ENCODE data around the gene NRG3. TPM values are rescaled to one million over a fixed set of nuclear protein-coding genes. Genes with fewer than 3 reads are reported as not detected.

Gene NRG3
- total RNA-seq, 2 experiments from 2014 or later: not detected

DNA sequence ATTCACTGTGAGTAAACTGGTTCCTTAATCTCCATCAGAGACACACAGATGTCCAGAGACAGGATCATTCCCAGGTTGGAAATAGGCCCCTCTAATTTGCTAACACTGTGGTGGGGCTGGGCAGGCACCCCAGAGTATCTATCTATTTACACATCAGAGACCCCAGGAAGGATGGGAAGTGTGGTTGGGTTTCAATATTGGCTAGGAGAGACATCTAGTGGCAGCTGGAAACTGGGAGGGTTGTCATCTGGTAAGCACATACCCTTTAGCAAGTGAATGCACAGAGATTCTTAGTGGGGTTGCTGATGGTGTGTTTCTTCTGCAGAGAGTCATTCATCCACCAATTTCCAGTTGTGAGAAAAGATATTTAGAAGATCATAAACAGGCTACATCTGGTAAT, 36.0 kb upstream of the NRG3 start:
- H3K9me3 Mint-ChIP-seq: no peaks in the 10 kb centered on the region
- no peaks in the 10 kb centered on the region for H3K9me3 ChIP-seq (ENCODE audit: control insufficient read depth in 1 of 2, insufficient read depth in 1 of 2, low read length in 2 of 2)
- intact Hi-C loops (cut with DNase I, micrococcal nuclease): no loop called here
- ChIA-PET POLR2A (no interaction called here), CTCF (no interaction called here)
- no peaks in the 10 kb centered on the region for H3K4me1 ChIP-seq (ENCODE audit: insufficient read depth, low read length)
- no peak overlapping the region for H3K27ac ChIP-seq (ENCODE audit: low read depth in 1 of 2, low read length in 2 of 2)
- no peaks in the 10 kb centered on the region for H3K4me1 Mint-ChIP-seq (ENCODE audit: low read depth)
- no peak overlapping the region for H3K4me3 ChIP-seq (ENCODE audit: low read length)
- ATAC-seq (ENCODE audit: poor library complexity) (no peak), DNase-seq (peak in 1 of 14 experiments; percentile 2)
- no peaks in the 10 kb centered on the region for H3K36me3 Mint-ChIP-seq (ENCODE audit: low read depth)
- H3K27me3 Mint-ChIP-seq: peaks cover 3% of the 10 kb centered on the region
- no peak for TF ChIP-seq CTCF (IDR thresholded peaks at IDR 0.05)
- no peaks in the 10 kb centered on the region for H3K36me3 ChIP-seq (ENCODE audit: insufficient read depth, low read length)
- no peak overlapping the region for H3K4me3 Mint-ChIP-seq
- no peak overlapping the region for H3K27ac Mint-ChIP-seq
- H3K27me3 ChIP-seq (ENCODE audit: control insufficient read depth in 1 of 2, insufficient read depth in 2 of 2, low read length in 2 of 2): no peaks in the 10 kb centered on the region

DNA sequence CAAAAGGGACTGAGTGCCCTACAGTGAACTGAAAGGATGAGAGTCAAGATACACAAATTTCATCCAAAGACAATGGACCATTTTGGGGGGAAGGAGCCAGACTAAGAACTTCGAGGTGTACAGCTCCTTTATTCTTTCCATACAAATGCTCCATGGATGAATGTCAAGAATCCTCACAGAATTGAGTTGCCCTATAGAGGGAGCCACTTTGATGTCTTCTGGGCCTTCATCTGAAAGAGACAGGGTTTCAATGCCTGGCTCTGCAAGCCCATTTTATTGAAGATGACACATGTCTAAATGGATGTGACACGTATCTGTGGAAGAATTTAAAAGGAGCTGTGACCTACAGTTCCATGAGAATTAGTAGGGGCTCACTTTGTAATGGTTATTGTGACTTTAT, 32.0 kb upstream of the NRG3 start:
- Histone ChIP-seq H3K4me3 (ENCODE audit: low read length) (no peak overlapping the region), H3K4me1 (ENCODE audit: insufficient read depth, low read length) (no peaks in the 10 kb centered on the region), H3K9me3 (ENCODE audit: control insufficient read depth in 1 of 2, insufficient read depth in 1 of 2, low read length in 2 of 2) (no peaks in the 10 kb centered on the region), H3K27me3 (ENCODE audit: control insufficient read depth in 1 of 2, insufficient read depth in 2 of 2, low read length in 2 of 2) (no peaks in the 10 kb centered on the region), H3K27ac (ENCODE audit: low read depth in 1 of 2, low read length in 2 of 2) (no peak overlapping the region), H3K36me3 (ENCODE audit: insufficient read depth, low read length) (no peaks in the 10 kb centered on the region)
- ChIA-PET CTCF (no interaction called here), POLR2A (no interaction called here)
- Mint-ChIP-seq H3K4me1 (ENCODE audit: low read depth) (no peaks in the 10 kb centered on the region), H3K27ac (no peak overlapping the region), H3K4me3 (no peak overlapping the region), H3K9me3 (no peaks in the 10 kb centered on the region), H3K36me3 (ENCODE audit: low read depth) (no peaks in the 10 kb centered on the region), H3K27me3 (peaks cover 3% of the 10 kb centered on the region)
- intact Hi-C loops (cut with DNase I, micrococcal nuclease): no loop called here
- TF ChIP-seq CTCF (IDR thresholded peaks at IDR 0.05): no peak
- no peak for DNase-seq
- ATAC-seq (ENCODE audit: poor library complexity): no peak

GRCh38 chr10:81847675-81848074, 27.3 kb upstream of the NRG3 start:
- no peak for TF ChIP-seq CTCF (IDR thresholded peaks at IDR 0.05)
- H3K27me3 Mint-ChIP-seq: no peaks in the 10 kb centered on the region
- DNase-seq: no peak
- no peaks in the 10 kb centered on the region for H3K27me3 ChIP-seq (ENCODE audit: control insufficient read depth in 1 of 2, insufficient read depth in 2 of 2, low read length in 2 of 2)
- intact Hi-C loops (cut with DNase I, micrococcal nuclease): no loop called here
- H3K9me3 ChIP-seq (ENCODE audit: control insufficient read depth in 1 of 2, insufficient read depth in 1 of 2, low read length in 2 of 2): no peaks in the 10 kb centered on the region
- no peak for ATAC-seq (ENCODE audit: poor library complexity)
- POLR2A ChIA-PET: no interaction called here
- CTCF ChIA-PET: no interaction called here
- H3K4me1 ChIP-seq (ENCODE audit: insufficient read depth, low read length): no peaks in the 10 kb centered on the region
- H3K4me3 Mint-ChIP-seq: no peak overlapping the region
- no peak overlapping the region for H3K27ac Mint-ChIP-seq
- H3K9me3 Mint-ChIP-seq: no peaks in the 10 kb centered on the region
- H3K4me1 Mint-ChIP-seq (ENCODE audit: low read depth): no peaks in the 10 kb centered on the region
- H3K36me3 Mint-ChIP-seq (ENCODE audit: low read depth): no peaks in the 10 kb centered on the region
- H3K27ac ChIP-seq (ENCODE audit: low read depth in 1 of 2, low read length in 2 of 2): no peak overlapping the region
- no peaks in the 10 kb centered on the region for H3K36me3 ChIP-seq (ENCODE audit: insufficient read depth, low read length)
- H3K4me3 ChIP-seq (ENCODE audit: low read length): no peak overlapping the region
